ENCODE measurements around the gene HMBS.

GRCh38 chr11:119087747-119088241 lies 3.1 kb downstream of the HMBS start:
- TF ChIP-seq POLR2AphosphoS5 (IDR thresholded peaks at IDR 0.05) (no peak), CTCF (IDR thresholded peaks at IDR 0.05) (no peak)
